Nephron (organoid): ENCODE data around the gene GMEB2.

Experiments used
- H3K27ac Mint-ChIP-seq, 3 experiments: 2 replicates each; pipeline ENCODE4 v1.8.0; 2020; ENCODE audit warnings: mixed read lengths in 3 of 3, mild to moderate bottlenecking in 2 of 3, moderate library complexity in 1 of 3
- H3K27me3 Mint-ChIP-seq: 2 replicates; pipeline ENCODE4 v1.8.0; 2021; ENCODE audit warnings: low read depth, mild to moderate bottlenecking, moderate library complexity, mixed read lengths
- H3K36me3 Mint-ChIP-seq: 2 replicates; pipeline ENCODE4 v1.8.0; 2020; ENCODE audit warnings: low read depth, mixed read lengths
- H3K4me1 Mint-ChIP-seq: 2 replicates; pipeline ENCODE4 v1.8.0; 2020; ENCODE audit warnings: mixed read lengths
- H3K4me3 Mint-ChIP-seq, 3 experiments: 2 replicates each; pipeline ENCODE4 v1.8.0; 2020; ENCODE audit warnings: mild to moderate bottlenecking in 3 of 3, mixed read lengths in 3 of 3, moderate library complexity in 2 of 3
- H3K9me3 Mint-ChIP-seq: 2 replicates; pipeline ENCODE4 v1.8.0; 2020; ENCODE audit warnings: mixed read lengths
- TF ChIP-seq, protein P1 (sequence below), 3 experiments: fragments of 200-600 bp; sonication (generic); IDR thresholded peaks; one replicate each; pipeline ENCODE4 v1.5.0; 2021; ENCODE audit warnings: antibody characterized with exemption in 3 of 3; ENCODE audit not compliant: unreplicated experiment in 3 of 3

Gene GMEB2

GRCh38 chr20:63648895-63649589 is 22.1 kb upstream of the GMEB2 start:
- H3K36me3 Mint-ChIP-seq: no peaks in the 10 kb centered on the region
- TF ChIP-seq, protein P1, sequence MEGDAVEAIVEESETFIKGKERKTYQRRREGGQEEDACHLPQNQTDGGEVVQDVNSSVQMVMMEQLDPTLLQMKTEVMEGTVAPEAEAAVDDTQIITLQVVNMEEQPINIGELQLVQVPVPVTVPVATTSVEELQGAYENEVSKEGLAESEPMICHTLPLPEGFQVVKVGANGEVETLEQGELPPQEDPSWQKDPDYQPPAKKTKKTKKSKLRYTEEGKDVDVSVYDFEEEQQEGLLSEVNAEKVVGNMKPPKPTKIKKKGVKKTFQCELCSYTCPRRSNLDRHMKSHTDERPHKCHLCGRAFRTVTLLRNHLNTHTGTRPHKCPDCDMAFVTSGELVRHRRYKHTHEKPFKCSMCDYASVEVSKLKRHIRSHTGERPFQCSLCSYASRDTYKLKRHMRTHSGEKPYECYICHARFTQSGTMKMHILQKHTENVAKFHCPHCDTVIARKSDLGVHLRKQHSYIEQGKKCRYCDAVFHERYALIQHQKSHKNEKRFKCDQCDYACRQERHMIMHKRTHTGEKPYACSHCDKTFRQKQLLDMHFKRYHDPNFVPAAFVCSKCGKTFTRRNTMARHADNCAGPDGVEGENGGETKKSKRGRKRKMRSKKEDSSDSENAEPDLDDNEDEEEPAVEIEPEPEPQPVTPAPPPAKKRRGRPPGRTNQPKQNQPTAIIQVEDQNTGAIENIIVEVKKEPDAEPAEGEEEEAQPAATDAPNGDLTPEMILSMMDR (IDR thresholded peaks at IDR 0.05; ENCODE audit: unreplicated experiment in 3 of 3): no peak
- peak overlapping the region; percentile 19 to 57 (median 27) for H3K4me3 Mint-ChIP-seq
- peaks cover 13% of the 10 kb centered on the region for H3K27me3 Mint-ChIP-seq
- H3K27ac Mint-ChIP-seq: no peak overlapping the region
- H3K9me3 Mint-ChIP-seq: no peaks in the 10 kb centered on the region
- H3K4me1 Mint-ChIP-seq: peaks cover 4% of the 10 kb centered on the region

GRCh38 chr20:63648190-63648589 is 21.3 kb upstream of the GMEB2 start:
- Mint-ChIP-seq H3K27ac (no peak overlapping the region), H3K36me3 (no peaks in the 10 kb centered on the region), H3K9me3 (no peaks in the 10 kb centered on the region), H3K4me3 (peak overlapping the region in 2 of 3 experiments; percentile 60 to 67), H3K27me3 (peaks cover 19% of the 10 kb centered on the region), H3K4me1 (peaks cover 4% of the 10 kb centered on the region)
- TF ChIP-seq, protein P1 (IDR thresholded peaks at IDR 0.05; ENCODE audit: unreplicated experiment in 3 of 3): no peak

DNA sequence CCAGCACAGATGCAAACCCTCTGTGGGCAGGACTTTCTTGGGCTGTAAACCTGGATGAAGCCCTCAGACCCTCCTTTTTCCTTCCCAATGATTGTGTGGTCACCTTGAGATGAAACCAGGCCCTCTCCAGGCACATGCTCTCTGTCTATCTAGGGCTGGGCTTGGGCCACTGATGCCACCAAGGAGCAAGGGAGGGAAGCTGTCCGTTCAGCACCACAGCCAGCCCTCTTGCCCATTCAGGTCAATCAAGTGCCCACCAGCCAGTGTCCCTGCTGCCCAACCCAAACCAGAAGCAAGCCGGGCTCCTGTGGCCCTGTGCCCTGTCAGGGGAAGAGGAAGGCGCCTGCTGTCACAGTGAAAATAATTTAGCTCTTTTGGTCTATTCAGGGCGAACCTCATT is 18.3 kb upstream of the GMEB2 start:
- TF ChIP-seq, protein P1 (IDR thresholded peaks at IDR 0.05; ENCODE audit: unreplicated experiment in 3 of 3): no peak
- Mint-ChIP-seq H3K27ac (no peak overlapping the region), H3K4me3 (no peak overlapping the region), H3K36me3 (no peaks in the 10 kb centered on the region), H3K9me3 (no peaks in the 10 kb centered on the region), H3K27me3 (peaks cover 12% of the 10 kb centered on the region), H3K4me1 (no peaks in the 10 kb centered on the region)

DNA sequence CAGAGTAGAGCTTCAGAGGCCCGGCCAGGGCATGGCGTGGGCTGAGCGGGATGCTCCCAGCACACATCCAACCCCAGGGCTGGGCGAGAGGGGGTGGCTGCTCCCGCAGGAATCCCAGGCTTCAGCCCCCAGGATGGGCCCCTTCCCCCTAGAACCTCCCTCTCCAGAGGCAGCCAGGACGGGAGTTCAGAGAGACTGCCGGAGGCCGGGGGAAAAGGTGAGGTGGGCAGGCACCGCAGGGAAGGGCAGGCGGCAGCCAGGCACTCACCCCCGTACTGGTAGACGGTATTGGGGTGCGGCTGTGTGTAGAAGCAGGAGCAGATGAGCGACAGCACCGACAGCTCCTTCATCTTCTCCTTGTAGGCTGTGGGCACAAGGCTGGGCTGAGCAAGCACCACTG is 17.0 kb upstream of the GMEB2 start:
- TF ChIP-seq, protein P1 (IDR thresholded peaks at IDR 0.05; ENCODE audit: unreplicated experiment in 3 of 3): no peak
- H3K27me3 Mint-ChIP-seq: peaks cover 12% of the 10 kb centered on the region
- H3K27ac Mint-ChIP-seq: no peak overlapping the region
- H3K9me3 Mint-ChIP-seq: no peaks in the 10 kb centered on the region
- no peaks in the 10 kb centered on the region for H3K36me3 Mint-ChIP-seq
- no peaks in the 10 kb centered on the region for H3K4me1 Mint-ChIP-seq
- H3K4me3 Mint-ChIP-seq: peak overlapping the region; percentile 5 to 80 (median 20)

DNA sequence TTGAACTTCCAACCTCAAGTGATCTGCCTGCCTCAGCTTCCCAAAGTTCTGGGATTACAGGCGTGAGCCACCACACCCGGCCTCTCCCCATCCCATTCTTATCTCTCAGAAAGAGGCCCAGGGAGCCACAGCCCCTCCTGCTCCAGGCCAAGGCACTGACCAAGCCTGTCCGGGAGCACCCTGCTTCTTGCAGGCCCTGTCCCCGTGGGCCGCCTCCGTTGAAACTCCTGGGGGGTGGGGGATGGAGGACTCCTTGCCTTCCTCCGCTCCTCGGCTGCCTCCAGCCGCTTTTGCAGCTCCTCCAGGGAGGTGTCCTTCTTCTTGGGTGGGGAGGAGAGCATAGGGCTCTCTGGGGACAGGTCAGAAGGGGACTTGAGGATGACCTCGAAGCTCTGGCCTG is 16.6 kb upstream of the GMEB2 start:
- TF ChIP-seq, protein P1 (IDR thresholded peaks at IDR 0.05; ENCODE audit: unreplicated experiment in 3 of 3): no peak
- H3K27ac Mint-ChIP-seq: no peak overlapping the region
- H3K4me3 Mint-ChIP-seq: peak overlapping the region; percentile 58 to 80 (median 79)
- no peaks in the 10 kb centered on the region for H3K36me3 Mint-ChIP-seq
- peaks cover 12% of the 10 kb centered on the region for H3K27me3 Mint-ChIP-seq
- no peaks in the 10 kb centered on the region for H3K9me3 Mint-ChIP-seq
- no peaks in the 10 kb centered on the region for H3K4me1 Mint-ChIP-seq
